B cell (primary cell): ENCODE results near the gene RBM4B. TPM values are rescaled to one million over a fixed set of nuclear protein-coding genes. Genes with fewer than 3 reads are reported as not detected.

Experiments
- ATAC-seq: fragments of 200-7000 bp; cut with Tn5 transposase; one replicate; pipeline ENCODE4 v1.10.0; 2021; ENCODE audit warnings: low read depth, mild to moderate bottlenecking, moderate number of reproducible peaks, moderate library complexity
- CTCF ChIA-PET: fragments of 350-600 bp; sonication (Branson Sonifier 250); formaldehyde crosslinking; loops from one replicate; lab custom pipeline; 2021; ENCODE audit warnings: antibody characterized with exemption, inconsistent platforms; lab: Charles Lee
- POLR2A ChIA-PET: fragments of 350-600 bp; sonication (Branson Sonifier 250); formaldehyde crosslinking; loops from one replicate; lab custom pipeline; 2021; ENCODE audit warnings: antibody characterized with exemption; lab: Charles Lee
- DNase-seq: peaks from one replicate; pipeline ENCODE4 v3.0.0; 2013
- H2AFZ ChIP-seq: 2 replicates; pipeline ENCODE4 v1.6.1; 2012; ENCODE audit warnings: mild to moderate bottlenecking, low read depth, low read length; ENCODE audit not compliant: insufficient read depth, poor library complexity, severe bottlenecking
- H3K27ac ChIP-seq, 2 donors: 1 replicate in 1 of 2; 2 replicates in 1 of 2; pipeline ENCODE4 v1.5.1; 2012 to 2013; ENCODE audit warnings: low read length in 2 of 2, mild to moderate bottlenecking in 2 of 2, moderate library complexity in 1 of 2
- H3K27me3 ChIP-seq, 4 experiments: fragments of 200-600 bp in 1 of 4; sonication (generic) in 1 of 4; replicated peaks in 1 of 4; 1 replicate in 2 of 4; 2 replicates in 2 of 4; pipeline versions ENCODE4 v1.6.1 to v1.7.0; 2013 to 2016; ENCODE audit warnings: low read length in 3 of 4, mild to moderate bottlenecking in 2 of 4, mixed read lengths in 1 of 4, moderate library complexity in 1 of 4; ENCODE audit not compliant: insufficient read depth in 4 of 4, control insufficient read depth in 3 of 4; ENCODE audit errors: control extremely low read depth in 1 of 4
- H3K36me3 ChIP-seq, 2 experiments: replicated peaks in 1 of 2; 1 replicate in 1 of 2; 2 replicates in 1 of 2; pipeline versions ENCODE4 v1.6.1 to v1.7.1; 2013; ENCODE audit warnings: low read length in 1 of 2; ENCODE audit not compliant: insufficient read depth in 2 of 2, control insufficient read depth in 1 of 2; ENCODE audit errors: control extremely low read depth in 1 of 2, extremely low read depth in 1 of 2
- H3K4me1 ChIP-seq, 2 donors: fragments of 200-600 bp in 1 of 2; sonication (generic) in 1 of 2; 1 replicate in 1 of 2; 2 replicates in 1 of 2; pipeline versions ENCODE4 v1.5.1 to v1.6.1; 2013 to 2017; ENCODE audit warnings: low read length in 2 of 2; ENCODE audit not compliant: control insufficient read depth in 2 of 2, insufficient read depth in 2 of 2
- H3K4me2 ChIP-seq: replicated peaks from 2 replicates; pipeline ENCODE3; 2012; ENCODE audit warnings: mild to moderate bottlenecking, low read depth, low read length; ENCODE audit not compliant: poor library complexity, severe bottlenecking
- H3K4me3 ChIP-seq, 5 experiments: fragments of 200-600 bp in 1 of 5; sonication (generic) in 1 of 5; 1 replicate in 3 of 5; 2 replicates in 2 of 5; pipeline versions ENCODE4 v1.5.1 to v1.7.0; 2011 to 2016; ENCODE audit warnings: low read length in 4 of 5, mild to moderate bottlenecking in 4 of 5, low read depth in 2 of 5, control low read depth in 1 of 5, moderate library complexity in 1 of 5; ENCODE audit not compliant: insufficient read depth in 1 of 5; ENCODE audit errors: control extremely low read depth in 1 of 5, extremely low read depth in 1 of 5
- H3K79me2 ChIP-seq: fragments of 200-600 bp; sonication (generic); one replicate; pipeline ENCODE4 v1.6.0; 2016; ENCODE audit warnings: low read length; ENCODE audit not compliant: control insufficient read depth, insufficient read depth
- H3K9ac ChIP-seq: fragments of 200-600 bp; sonication (generic); 2 replicates; pipeline ENCODE4 v1.6.1; 2017; ENCODE audit warnings: mild to moderate bottlenecking, low read length, moderate library complexity
- H3K9me3 ChIP-seq, 3 donors: one replicate each; pipeline versions ENCODE4 v1.6.1 to v1.7.1; 2013; ENCODE audit warnings: low read length in 2 of 3; ENCODE audit not compliant: control insufficient read depth in 2 of 3, insufficient read depth in 1 of 3; ENCODE audit errors: control extremely low read depth in 1 of 3
- H4K20me1 ChIP-seq: 2 replicates; pipeline ENCODE4 v1.6.0; 2012; ENCODE audit warnings: mild to moderate bottlenecking, low read length; ENCODE audit not compliant: insufficient read depth, control insufficient read depth, poor library complexity, severe bottlenecking
- H3K27ac Mint-ChIP-seq: one replicate; pipeline ENCODE4 v1.8.0; 2021; ENCODE audit warnings: mixed read lengths
- H3K27me3 Mint-ChIP-seq: one replicate; pipeline ENCODE4 v1.8.0; 2021; ENCODE audit warnings: mixed read lengths
- H3K4me1 Mint-ChIP-seq: one replicate; pipeline ENCODE4 v1.8.0; 2021; ENCODE audit warnings: mixed read lengths
- H3K4me3 Mint-ChIP-seq: one replicate; pipeline ENCODE4 v1.8.0; 2021; ENCODE audit warnings: mixed read lengths
- H3K9me3 Mint-ChIP-seq: one replicate; pipeline ENCODE4 v1.8.0; 2022; ENCODE audit warnings: mixed read lengths; ENCODE audit not compliant: insufficient read depth
- EZH2 ChIP-seq: IDR thresholded peaks from 2 replicates; pipeline ENCODE4 v1.6.1; 2012; ENCODE audit warnings: borderline replicate concordance, low read depth, mild to moderate bottlenecking, moderate library complexity, low read length; ENCODE audit not compliant: insufficient read depth, poor library complexity, severe bottlenecking
- WGBS: methylation state at CpG from one replicate; pipeline ENCODE4 v1.1.5; 2013; ENCODE audit warnings: missing lambda C conversion rate; ENCODE audit not compliant: insufficient coverage; 5-methylcytosine and 5-hydroxymethylcytosine counted together
- intact Hi-C: fragments of 100-400 bp; cut with micrococcal nuclease; formaldehyde crosslinking; loops from one replicate; pipeline ENCODE4 v1.10.0; 2022
- polyA plus RNA-seq: library from polyadenylated mRNA; depleted of rRNA; stranded (reverse); fragments of >200 nt; gene quantifications from 2 replicates; pipeline ENCODE4 v1.2.3, GENCODE V29; 2012
- total RNA-seq, 2 donors: library from RNA; stranded (reverse); fragments of 120-200 nt in 1 of 2; gene quantifications; 1 replicate in 1 of 2; 2 replicates in 1 of 2; pipeline versions ENCODE4 v1.2.3 to v1.2.4, GENCODE V29; 2013 to 2022
- TF ChIP-seq, protein P1 (sequence below): fragments of 200-600 bp; IDR thresholded peaks from one replicate; pipeline ENCODE4 v1.8.0; 2022; ENCODE audit warnings: antibody characterized with exemption, mild to moderate bottlenecking

RBM4B gene
- total and polyA plus RNA-seq, 2 donors (not counting 1 experiment from before 2014, with no cell fraction given) = 33.2 to 61.3 TPM

DNA sequence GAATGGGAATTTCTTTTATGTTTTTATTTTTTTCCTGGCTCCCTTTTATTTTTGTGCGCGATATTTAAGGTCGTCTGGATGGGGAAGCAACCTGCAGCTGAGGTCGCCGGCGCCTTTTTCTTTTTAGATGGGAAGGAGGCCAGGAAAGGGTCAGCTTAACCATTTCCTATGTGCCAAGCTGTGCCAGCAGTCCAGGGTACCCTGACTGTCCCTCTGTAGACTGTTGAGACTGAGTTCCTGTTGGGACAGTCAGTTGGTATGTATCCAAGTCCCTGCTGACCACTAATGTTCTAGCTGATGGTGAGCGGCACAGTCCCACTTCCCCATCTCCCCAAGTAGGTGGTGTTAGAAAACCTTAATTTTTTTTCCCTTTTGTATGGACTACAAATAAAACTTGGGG lies 50.8 kb downstream of the RBM4B start:
- TF ChIP-seq, protein P1, sequence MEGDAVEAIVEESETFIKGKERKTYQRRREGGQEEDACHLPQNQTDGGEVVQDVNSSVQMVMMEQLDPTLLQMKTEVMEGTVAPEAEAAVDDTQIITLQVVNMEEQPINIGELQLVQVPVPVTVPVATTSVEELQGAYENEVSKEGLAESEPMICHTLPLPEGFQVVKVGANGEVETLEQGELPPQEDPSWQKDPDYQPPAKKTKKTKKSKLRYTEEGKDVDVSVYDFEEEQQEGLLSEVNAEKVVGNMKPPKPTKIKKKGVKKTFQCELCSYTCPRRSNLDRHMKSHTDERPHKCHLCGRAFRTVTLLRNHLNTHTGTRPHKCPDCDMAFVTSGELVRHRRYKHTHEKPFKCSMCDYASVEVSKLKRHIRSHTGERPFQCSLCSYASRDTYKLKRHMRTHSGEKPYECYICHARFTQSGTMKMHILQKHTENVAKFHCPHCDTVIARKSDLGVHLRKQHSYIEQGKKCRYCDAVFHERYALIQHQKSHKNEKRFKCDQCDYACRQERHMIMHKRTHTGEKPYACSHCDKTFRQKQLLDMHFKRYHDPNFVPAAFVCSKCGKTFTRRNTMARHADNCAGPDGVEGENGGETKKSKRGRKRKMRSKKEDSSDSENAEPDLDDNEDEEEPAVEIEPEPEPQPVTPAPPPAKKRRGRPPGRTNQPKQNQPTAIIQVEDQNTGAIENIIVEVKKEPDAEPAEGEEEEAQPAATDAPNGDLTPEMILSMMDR = no peak
- TF ChIP-seq EZH2 = no peak
- H4K20me1 ChIP-seq = peaks cover 98% of the 10 kb centered on the region
- H3K27ac ChIP-seq = peak overlapping the region in 1 of 2 donors; percentile 20
- peaks cover 7 to 79% of the 10 kb centered on the region in 2 experiments for H3K36me3 ChIP-seq
- H3K4me1 ChIP-seq = peaks cover 18 to 36% of the 10 kb centered on the region in 2 donors
- H3K4me1 Mint-ChIP-seq = peaks cover 49% of the 10 kb centered on the region
- H3K9me3 ChIP-seq = no peaks in the 10 kb centered on the region
- CTCF ChIA-PET = interaction anchor here (0.7 kb wide), 1 partner anchor 15 kb away, joined by 3 read pairs; no protein-coding TSS in a partner anchor
- no peaks in the 10 kb centered on the region for H3K27me3 Mint-ChIP-seq
- no peak overlapping the region for H3K4me3 ChIP-seq
- 97% methylated on average over 6 of the region's 7 CpGs for WGBS
- H3K27me3 ChIP-seq = no peaks in the 10 kb centered on the region
- H3K4me2 ChIP-seq = no peak overlapping the region
- DNase-seq (no peak), ATAC-seq (no peak)
- no peak overlapping the region for H3K4me3 Mint-ChIP-seq
- H3K27ac Mint-ChIP-seq = no peak overlapping the region
- POLR2A ChIA-PET = no interaction called here
- H3K9ac ChIP-seq = no peak overlapping the region
- no peaks in the 10 kb centered on the region for H3K9me3 Mint-ChIP-seq
- H2AFZ ChIP-seq = no peak overlapping the region
- peaks cover 100% of the 10 kb centered on the region for H3K79me2 ChIP-seq
- intact Hi-C loops = no loop called here

DNA sequence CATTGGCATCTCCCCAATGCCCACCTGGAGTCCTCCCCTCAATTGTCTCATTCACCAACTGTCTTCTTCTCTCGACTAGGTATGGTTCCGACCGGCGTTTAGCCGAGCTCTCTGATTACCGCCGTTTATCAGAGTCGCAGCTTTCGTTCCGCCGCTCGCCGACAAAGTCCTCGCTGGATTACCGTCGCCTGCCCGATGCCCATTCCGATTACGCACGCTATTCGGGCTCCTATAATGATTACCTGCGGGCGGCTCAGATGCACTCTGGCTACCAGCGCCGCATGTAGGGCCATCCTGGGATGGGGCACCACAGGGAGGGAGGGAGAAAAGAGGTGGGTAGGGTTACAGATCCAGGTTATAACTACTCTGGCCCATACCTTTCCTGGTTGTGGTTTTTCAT lies 51.3 kb downstream of the RBM4B start:
- H3K9me3 ChIP-seq = no peaks in the 10 kb centered on the region
- Mint-ChIP-seq H3K27me3 (no peaks in the 10 kb centered on the region), H3K4me3 (no peak overlapping the region), H3K9me3 (no peaks in the 10 kb centered on the region), H3K4me1 (peaks cover 52% of the 10 kb centered on the region), H3K27ac (no peak overlapping the region)
- TF ChIP-seq EZH2 = no peak
- TF ChIP-seq, protein P1 = no peak
- H3K4me3 ChIP-seq = no peak overlapping the region
- intact Hi-C loops = no loop called here
- H2AFZ ChIP-seq = no peak overlapping the region
- no peaks in the 10 kb centered on the region for H3K27me3 ChIP-seq
- POLR2A ChIA-PET = no interaction called here
- DNase-seq (no peak), ATAC-seq (no peak)
- no peak overlapping the region for H3K9ac ChIP-seq
- H3K4me2 ChIP-seq = no peak overlapping the region
- H3K79me2 ChIP-seq = peaks cover 100% of the 10 kb centered on the region
- no peak overlapping the region for H3K27ac ChIP-seq
- CTCF ChIA-PET = no interaction called here
- over 99% methylated on average over 24 of the region's 25 CpGs for WGBS
- peaks cover 98% of the 10 kb centered on the region for H4K20me1 ChIP-seq
- H3K4me1 ChIP-seq = peaks cover 20 to 38% of the 10 kb centered on the region in 2 donors
- H3K36me3 ChIP-seq = peaks cover 7 to 81% of the 10 kb centered on the region in 2 experiments
